ENCODE results near the gene SLC27A1.
"Not testable (repeated sequence)": the region's sequence is repeated elsewhere in the genome, so short reads cannot be mapped to it uniquely, and the experiment has no call there.

Gene SLC27A1

GRCh38 chr19:17497149-17497798 lies 26.9 kb downstream of the SLC27A1 start:
- Histone ChIP-seq H3K4me3 (ENCODE audit: low read depth, low read length) (no peak overlapping the region), H3K27me3 (ENCODE audit: control insufficient read depth, insufficient read depth, low read length) (no peaks in the 10 kb centered on the region), H3K79me2 (peaks cover 12% of the 10 kb centered on the region), H2AFZ (no peak overlapping the region), H3K9me3 (ENCODE audit: control insufficient read depth, low read length) (no peaks in the 10 kb centered on the region), H3K4me2 (ENCODE audit: low read length) (no peak overlapping the region), H3K36me3 (ENCODE audit: control insufficient read depth, insufficient read depth, low read length) (no peaks in the 10 kb centered on the region), H3K27ac (no peak overlapping the region), H3K4me1 (no peaks in the 10 kb centered on the region), H3K9ac (no peak overlapping the region)
- no peak for TF ChIP-seq CTCF (IDR thresholded peaks at IDR 0.05)

GRCh38 chr19:17499025-17499424 lies 28.7 kb downstream of the SLC27A1 start:
- H3K9me3 ChIP-seq (ENCODE audit: control insufficient read depth, low read length); H3K27me3 ChIP-seq (ENCODE audit: control insufficient read depth, insufficient read depth, low read length); H2AFZ ChIP-seq; H3K27ac ChIP-seq; H3K9ac ChIP-seq; H3K4me1 ChIP-seq; H3K4me3 ChIP-seq (ENCODE audit: low read depth, low read length); H3K4me2 ChIP-seq (ENCODE audit: low read length); H3K36me3 ChIP-seq (ENCODE audit: control insufficient read depth, insufficient read depth, low read length): not testable (repeated sequence)
- TF ChIP-seq CTCF (IDR thresholded peaks at IDR 0.05) = peak; percentile 20
- H3K79me2 ChIP-seq = peaks cover 12% of the 10 kb centered on the region

DNA sequence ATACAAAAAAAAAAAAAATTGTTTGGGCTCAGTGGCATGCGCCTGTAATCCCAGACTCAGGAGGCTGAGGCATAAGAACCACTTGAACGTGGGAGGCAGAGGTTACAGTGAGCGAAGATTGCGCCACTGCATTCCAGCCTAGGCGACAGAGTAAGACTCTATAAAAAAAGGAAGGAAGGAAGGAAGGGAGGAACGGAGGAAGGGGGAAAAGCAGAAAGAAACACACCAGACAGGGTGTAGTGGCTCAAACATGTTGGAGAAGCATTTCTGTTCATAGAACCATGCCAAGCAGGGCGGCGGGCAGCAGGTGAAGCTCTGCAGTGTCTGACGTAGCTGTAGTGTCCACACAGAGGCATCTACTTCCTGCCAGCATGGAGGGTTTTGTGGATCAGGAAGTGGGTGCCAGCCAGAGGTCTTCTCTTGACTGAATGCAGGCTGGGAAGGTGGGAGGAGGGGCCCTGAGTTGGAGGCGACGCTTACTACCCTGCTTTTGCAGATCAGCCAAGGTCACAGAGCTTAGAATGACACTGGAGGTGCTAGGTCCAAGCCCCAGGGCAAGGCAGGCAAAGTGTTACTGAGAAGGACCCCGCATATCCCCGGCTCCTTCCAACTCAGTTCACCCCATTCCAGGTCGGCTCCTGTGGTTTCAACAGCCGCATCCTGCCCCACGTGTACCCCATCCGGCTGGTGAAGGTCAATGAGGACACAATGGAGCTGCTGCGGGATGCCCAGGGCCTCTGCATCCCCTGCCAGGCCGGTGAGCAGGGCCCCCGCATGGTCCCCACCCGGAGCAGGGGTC lies 29.5 kb downstream of the SLC27A1 start:
- Histone ChIP-seq H3K36me3 (ENCODE audit: control insufficient read depth, insufficient read depth, low read length) (no peaks in the 10 kb centered on the region), H2AFZ (no peak overlapping the region), H3K9me3 (ENCODE audit: control insufficient read depth, low read length) (no peaks in the 10 kb centered on the region), H3K4me1 (no peaks in the 10 kb centered on the region), H3K27ac (no peak overlapping the region), H3K9ac (no peak overlapping the region), H3K79me2 (peaks cover 12% of the 10 kb centered on the region), H3K4me3 (ENCODE audit: low read depth, low read length) (no peak overlapping the region), H3K4me2 (ENCODE audit: low read length) (no peak overlapping the region), H3K27me3 (ENCODE audit: control insufficient read depth, insufficient read depth, low read length) (no peaks in the 10 kb centered on the region)
- TF ChIP-seq CTCF (IDR thresholded peaks at IDR 0.05) = no peak

DNA sequence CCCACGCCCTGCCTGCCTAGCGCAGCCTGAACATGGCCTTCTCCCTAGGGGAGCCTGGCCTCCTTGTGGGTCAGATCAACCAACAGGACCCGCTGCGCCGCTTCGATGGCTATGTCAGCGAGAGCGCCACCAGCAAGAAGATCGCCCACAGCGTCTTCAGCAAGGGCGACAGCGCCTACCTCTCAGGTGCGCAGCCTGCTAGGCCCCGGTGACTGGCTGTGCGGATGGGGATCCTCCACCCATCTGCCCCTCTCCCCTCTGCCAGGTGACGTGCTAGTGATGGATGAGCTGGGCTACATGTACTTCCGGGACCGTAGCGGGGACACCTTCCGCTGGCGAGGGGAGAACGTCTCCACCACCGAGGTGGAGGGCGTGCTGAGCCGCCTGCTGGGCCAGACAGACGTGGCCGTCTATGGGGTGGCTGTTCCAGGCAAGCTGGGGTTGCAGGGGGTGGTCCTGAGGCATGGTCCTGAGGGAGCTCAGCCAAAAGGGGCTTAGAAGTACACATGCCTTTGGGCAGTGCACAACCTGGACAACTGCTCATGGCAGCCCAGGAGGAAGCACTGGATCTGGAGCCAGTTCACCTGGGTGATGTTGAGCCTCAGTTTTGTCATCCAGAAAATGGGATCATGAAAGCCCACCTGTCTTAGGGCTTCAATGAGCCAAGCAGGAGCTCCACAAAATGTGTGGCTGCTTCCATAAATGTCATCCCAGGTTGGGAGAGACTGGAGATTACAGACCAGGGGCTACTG lies 30.3 kb downstream of the SLC27A1 start:
- no peak overlapping the region for H3K4me2 ChIP-seq (ENCODE audit: low read length)
- H3K9ac ChIP-seq = no peak overlapping the region
- H3K4me1 ChIP-seq = no peaks in the 10 kb centered on the region
- no peaks in the 10 kb centered on the region for H3K27me3 ChIP-seq (ENCODE audit: control insufficient read depth, insufficient read depth, low read length)
- no peak overlapping the region for H3K4me3 ChIP-seq (ENCODE audit: low read depth, low read length)
- no peaks in the 10 kb centered on the region for H3K9me3 ChIP-seq (ENCODE audit: control insufficient read depth, low read length)
- peaks cover 9% of the 10 kb centered on the region for H3K79me2 ChIP-seq
- no peak for TF ChIP-seq CTCF (IDR thresholded peaks at IDR 0.05)
- no peaks in the 10 kb centered on the region for H3K36me3 ChIP-seq (ENCODE audit: control insufficient read depth, insufficient read depth, low read length)
- no peak overlapping the region for H2AFZ ChIP-seq
- H3K27ac ChIP-seq = no peak overlapping the region
